Raji (cell line): ENCODE results near the gene CBR1.

Experiments
- POLR2A ChIP-seq: IDR thresholded peaks from 2 replicates; pipeline ENCODE4 v1.6.1; 2011; ENCODE audit warnings: low read depth, low read length, control low read depth; ENCODE audit not compliant: insufficient read depth

Gene CBR1

GRCh38 chr21:36065497-36066036 lies 4.3 kb upstream of the CBR1 start:
- no peak for TF ChIP-seq POLR2A

GRCh38 chr21:36068748-36069398 lies 951 bp upstream of the CBR1 start:
- no peak for TF ChIP-seq POLR2A

- no peak for TF ChIP-seq POLR2A
Observed at GRCh38 chr21:36070999-36071398, 1.2 kb downstream of the CBR1 start.

- TF ChIP-seq POLR2A, result no peak
Observed at GRCh38 chr21:36072453-36073162, 2.8 kb downstream of the CBR1 start.

GRCh38 chr21:36073181-36073580 lies 3.4 kb downstream of the CBR1 start:
- no peak for TF ChIP-seq POLR2A

GRCh38 chr21:36075171-36075570 lies 5.3 kb downstream of the CBR1 start:
- TF ChIP-seq POLR2A, result no peak

GRCh38 chr21:36075953-36076352 lies 6.1 kb downstream of the CBR1 start:
- no peak for TF ChIP-seq POLR2A

GRCh38 chr21:36076878-36077655 lies 7.2 kb downstream of the CBR1 start:
- TF ChIP-seq POLR2A, result no peak

GRCh38 chr21:36077758-36078157 lies 7.9 kb downstream of the CBR1 start:
- no peak for TF ChIP-seq POLR2A

GRCh38 chr21:36079010-36079649 lies 9.3 kb downstream of the CBR1 start:
- no peak for TF ChIP-seq POLR2A

- TF ChIP-seq POLR2A, result no peak
Observed at GRCh38 chr21:36079671-36080070, 9.8 kb downstream of the CBR1 start.

GRCh38 chr21:36080386-36080785 lies 10.6 kb downstream of the CBR1 start:
- no peak for TF ChIP-seq POLR2A

- no peak for TF ChIP-seq POLR2A
Observed at GRCh38 chr21:36082237-36082664, 12.4 kb downstream of the CBR1 start.

GRCh38 chr21:36087362-36088138 lies 17.7 kb downstream of the CBR1 start:
- TF ChIP-seq POLR2A, result no peak
